DOHH2 (cell line): ENCODE measurements around the gene ACYP2.

Experiments used
- CTCF ChIP-seq: fragments of 200-600 bp; sonication (generic); IDR thresholded peaks from one replicate; pipeline ENCODE4 v1.5.1; 2014; ENCODE audit warnings: antibody characterized with exemption, mild to moderate bottlenecking, low read depth, low read length; ENCODE audit not compliant: poor library complexity, severe bottlenecking
- EZH2phosphoT487 ChIP-seq: fragments of 200-600 bp; sonication (generic); IDR thresholded peaks from 2 replicates; pipeline ENCODE4 v1.6.1; 2017; ENCODE audit warnings: borderline replicate concordance, mild to moderate bottlenecking, antibody characterized with exemption, low read length, moderate library complexity, mixed read lengths

- TF ChIP-seq CTCF (no peak), EZH2phosphoT487 (no peak)
Observed at GRCh38 chr2:54255230-54256090, 140.0 kb downstream of the ACYP2 start.
